GM18505 (cell line): ENCODE results near the gene KLHL36.

Source experiments
- ATAC-seq: cut with Tn5 transposase; IDR thresholded peaks from one replicate; pipeline ENCODE4 v1.9.1; 2021; ENCODE audit not compliant: unreplicated experiment
- POLR2A ChIP-seq: IDR thresholded peaks from 4 replicates; pipeline ENCODE4 v1.6.1; 2011; ENCODE audit warnings: borderline replicate concordance; ENCODE audit not compliant: insufficient read depth, insufficient read length; ENCODE audit errors: extremely low read depth

KLHL36 gene

GRCh38 chr16:84647828-84648594, at the start of gene KLHL36:
KLHL36 (plus strand) TSS chr16:84648511; CDS start chr16:84650868, 2,357 bp downstream.
- peak; percentile 68 for TF ChIP-seq POLR2A
- peak; percentile 75 for ATAC-seq

DNA sequence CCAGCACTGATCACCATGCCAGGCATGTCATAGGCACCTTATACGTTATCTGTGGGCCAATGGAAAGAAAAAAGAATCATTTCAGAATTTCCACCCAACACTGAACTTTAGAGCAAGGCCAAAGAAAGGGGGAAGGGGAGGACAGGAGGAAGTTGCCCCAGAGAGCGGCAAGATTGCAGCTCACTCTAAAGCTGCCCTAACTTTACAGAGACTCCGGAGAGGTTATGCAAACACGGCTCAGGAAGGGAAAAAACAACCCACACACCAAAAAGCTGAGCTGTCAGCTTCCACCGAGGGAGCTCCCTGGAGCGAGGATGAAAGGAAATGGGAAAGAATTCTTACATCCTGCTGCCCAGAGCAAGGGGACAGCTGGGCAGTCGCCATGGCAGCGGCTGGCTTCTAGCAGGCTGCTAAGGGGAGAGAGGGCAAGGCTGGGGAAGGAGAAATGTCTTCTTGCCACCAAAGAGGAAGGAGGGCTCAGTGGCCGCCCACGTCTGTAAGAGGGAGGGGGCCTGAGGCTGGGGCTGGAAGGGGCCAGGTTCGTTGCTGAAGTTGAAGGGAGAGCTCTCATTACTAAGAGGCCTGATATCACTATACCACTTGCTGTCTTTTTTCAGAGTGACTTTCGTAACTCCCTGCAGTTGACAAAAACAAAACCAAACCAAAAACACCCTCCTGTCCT, 48.6 kb upstream of the KLHL36 start:
- TF ChIP-seq POLR2A = peak; percentile 58
- ATAC-seq = no peak

DNA sequence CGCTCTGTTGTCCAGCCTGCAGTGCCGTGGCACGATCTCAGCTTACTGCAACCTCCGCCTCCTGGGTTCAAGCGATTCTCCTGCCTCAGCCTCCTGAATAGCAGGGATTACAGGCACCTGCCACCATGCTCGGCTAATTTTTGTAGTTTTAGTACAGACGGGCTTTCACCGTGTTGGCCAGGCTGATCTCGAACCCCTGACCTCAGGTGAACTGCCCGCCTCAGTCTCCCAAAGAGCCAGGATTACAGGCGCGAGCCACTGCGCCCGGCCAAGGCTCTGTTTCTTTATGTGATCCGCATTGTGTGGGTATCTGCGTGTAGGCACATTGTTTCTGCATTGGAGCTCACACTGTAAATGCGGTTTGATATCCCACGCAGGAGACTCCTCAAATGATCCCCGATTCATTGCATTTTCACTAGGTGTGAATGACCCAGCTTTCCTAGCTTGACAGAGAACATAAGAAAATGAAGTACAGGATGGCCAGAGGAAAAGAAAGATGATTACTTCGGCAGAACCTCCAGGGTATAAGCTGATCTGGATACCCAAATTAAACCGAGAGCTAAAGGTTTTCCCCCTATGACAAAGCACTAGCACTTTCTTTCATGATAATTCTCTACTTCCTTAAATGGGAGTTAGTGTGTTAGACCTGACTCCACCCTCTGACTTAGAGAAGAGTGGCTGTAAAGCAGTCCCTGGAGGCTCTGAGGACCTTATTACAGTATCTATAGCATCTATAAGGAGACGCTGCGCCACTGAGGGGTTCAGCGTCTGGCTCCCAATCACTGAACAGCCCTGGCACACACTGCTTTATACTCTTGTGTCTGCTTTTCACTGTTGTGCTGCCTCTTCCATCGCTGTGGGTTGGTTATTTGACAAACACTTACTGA, 47.7 kb upstream of the KLHL36 start:
- peak; percentile 57 for ATAC-seq
- peak; percentile 65 for TF ChIP-seq POLR2A

- ATAC-seq = no peak
Measured at GRCh38 chr16:84603140-84603816, 45.0 kb upstream of the KLHL36 start.

GRCh38 chr16:84603940-84604339, 44.4 kb upstream of the KLHL36 start:
- TF ChIP-seq POLR2A = no peak
- no peak for ATAC-seq

More at GRCh38 chr16:84603140-84603816, 45.0 kb upstream of the KLHL36 start:
- no peak for TF ChIP-seq POLR2A

- TF ChIP-seq POLR2A = no peak
- ATAC-seq = no peak
Measured at GRCh38 chr16:84604477-84605013, 43.8 kb upstream of the KLHL36 start.

DNA sequence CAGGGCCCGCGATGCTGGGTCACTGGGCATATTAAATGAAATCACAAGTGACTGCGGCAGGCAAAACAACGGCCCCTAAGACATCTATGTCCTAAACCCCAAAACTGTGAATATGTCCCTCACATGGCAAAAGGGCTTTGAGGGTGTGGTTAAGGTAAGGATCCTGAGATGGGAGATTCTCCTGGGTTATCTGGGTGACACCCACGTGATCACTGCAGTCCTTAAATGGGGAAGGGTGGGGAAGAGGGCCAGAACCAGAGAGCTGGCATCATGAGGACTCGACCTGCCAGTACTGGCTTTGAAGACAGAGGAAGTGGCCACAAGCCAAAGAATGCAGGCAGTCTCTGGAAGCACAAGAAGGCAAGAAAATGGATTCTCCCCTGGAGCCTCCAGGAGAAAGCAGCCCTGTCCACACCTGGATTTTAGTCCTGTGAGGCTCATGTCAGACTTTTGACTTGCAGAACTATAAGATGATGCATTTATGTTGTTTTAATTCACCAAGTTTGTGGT, 42.9 kb upstream of the KLHL36 start:
- no peak for TF ChIP-seq POLR2A
- ATAC-seq = no peak

- TF ChIP-seq POLR2A = peak; percentile 15
- ATAC-seq = no peak
Measured at GRCh38 chr16:84606081-84606875, 42.0 kb upstream of the KLHL36 start.

- no peak for TF ChIP-seq POLR2A
- no peak for ATAC-seq
Measured at GRCh38 chr16:84607061-84607460, 41.2 kb upstream of the KLHL36 start.

DNA sequence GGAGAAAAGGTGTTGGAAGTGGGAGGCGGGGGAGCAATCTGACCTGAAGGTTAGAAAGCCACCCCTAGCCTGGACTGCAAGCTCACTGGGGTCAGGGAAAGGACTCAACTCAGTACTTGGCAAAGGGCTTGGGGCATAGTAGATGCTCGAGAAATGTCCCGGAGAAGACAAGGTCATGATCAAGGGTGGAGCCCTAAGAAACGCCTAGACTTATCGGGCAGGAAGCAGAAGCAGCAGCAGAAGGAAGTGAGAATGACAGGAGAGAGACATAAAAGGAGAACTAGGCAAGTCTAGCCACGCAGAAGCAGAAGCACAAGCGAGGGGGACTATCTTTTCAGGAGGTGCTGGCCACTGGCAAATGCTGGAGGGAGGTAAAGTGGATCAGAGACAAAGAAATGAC, 40.6 kb upstream of the KLHL36 start:
- peak; percentile 59 for ATAC-seq

GRCh38 chr16:84608282-84608681, 40.0 kb upstream of the KLHL36 start:
- ATAC-seq = no peak
- TF ChIP-seq POLR2A = no peak

More for the DNA sequence above, 40.6 kb upstream of the KLHL36 start:
- TF ChIP-seq POLR2A = peak; percentile 62
